Prostate gland (tissue), 2 donors: ENCODE measurements around the gene ANKMY1.

Source experiments
- POLR2A ChIP-seq: fragments of 450-650 bp; IDR thresholded peaks from one replicate; pipeline ENCODE4 v1.6.1; 2016; ENCODE audit warnings: antibody characterized with exemption, mild to moderate bottlenecking
- POLR2AphosphoS5 ChIP-seq: sonication (generic); formaldehyde crosslinking; IDR thresholded peaks from one replicate; pipeline ENCODE4 v1.6.1; 2017; ENCODE audit warnings: antibody characterized with exemption
- TF ChIP-seq, protein P1 (sequence below), 4 experiments: fragments of 200-600 bp in 2 of 4; fragments of 450-650 bp in 2 of 4; sonication (generic) in 2 of 4; IDR thresholded peaks; 1 replicate in 3 of 4; 2 replicates in 1 of 4; pipeline ENCODE4 v1.5.1; 2016 to 2019; ENCODE audit warnings: antibody characterized with exemption in 4 of 4, mild to moderate bottlenecking in 2 of 4, moderate library complexity in 2 of 4

DNA sequence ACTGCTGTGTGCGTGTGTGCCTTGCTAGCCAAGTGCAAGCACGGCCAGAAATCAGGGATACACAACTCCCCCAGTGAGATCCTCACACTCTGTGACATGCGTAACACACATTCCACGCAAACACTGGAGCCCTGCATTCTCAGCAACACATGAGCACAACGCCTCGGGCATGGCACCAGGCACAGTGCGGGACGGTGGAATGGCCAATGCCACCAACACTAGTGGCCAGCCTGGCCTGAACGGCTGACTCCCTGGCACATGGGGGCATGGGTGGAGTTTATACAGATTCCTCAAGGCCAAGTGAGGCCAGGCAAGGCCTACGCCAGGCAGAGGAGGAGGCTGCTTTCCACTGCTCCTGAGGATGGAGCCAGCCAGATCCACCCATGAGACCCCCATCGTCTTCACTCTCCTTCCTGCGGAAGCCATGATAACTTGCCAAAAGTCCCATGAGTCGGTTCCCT lies 56.2 kb downstream of the ANKMY1 start:
- TF ChIP-seq, protein P1, sequence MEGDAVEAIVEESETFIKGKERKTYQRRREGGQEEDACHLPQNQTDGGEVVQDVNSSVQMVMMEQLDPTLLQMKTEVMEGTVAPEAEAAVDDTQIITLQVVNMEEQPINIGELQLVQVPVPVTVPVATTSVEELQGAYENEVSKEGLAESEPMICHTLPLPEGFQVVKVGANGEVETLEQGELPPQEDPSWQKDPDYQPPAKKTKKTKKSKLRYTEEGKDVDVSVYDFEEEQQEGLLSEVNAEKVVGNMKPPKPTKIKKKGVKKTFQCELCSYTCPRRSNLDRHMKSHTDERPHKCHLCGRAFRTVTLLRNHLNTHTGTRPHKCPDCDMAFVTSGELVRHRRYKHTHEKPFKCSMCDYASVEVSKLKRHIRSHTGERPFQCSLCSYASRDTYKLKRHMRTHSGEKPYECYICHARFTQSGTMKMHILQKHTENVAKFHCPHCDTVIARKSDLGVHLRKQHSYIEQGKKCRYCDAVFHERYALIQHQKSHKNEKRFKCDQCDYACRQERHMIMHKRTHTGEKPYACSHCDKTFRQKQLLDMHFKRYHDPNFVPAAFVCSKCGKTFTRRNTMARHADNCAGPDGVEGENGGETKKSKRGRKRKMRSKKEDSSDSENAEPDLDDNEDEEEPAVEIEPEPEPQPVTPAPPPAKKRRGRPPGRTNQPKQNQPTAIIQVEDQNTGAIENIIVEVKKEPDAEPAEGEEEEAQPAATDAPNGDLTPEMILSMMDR (IDR thresholded peaks at IDR 0.05): no peak
- TF ChIP-seq POLR2AphosphoS5: no peak
- TF ChIP-seq POLR2A: no peak
